GM12873 (cell line): ENCODE measurements around the gene ETHE1.

Experiments
- CTCF ChIP-seq: IDR thresholded peaks from 2 replicates; pipeline ENCODE4 v1.5.1; 2012; ENCODE audit warnings: low read depth, mild to moderate bottlenecking, moderate library complexity, low read length, control low read depth; ENCODE audit not compliant: insufficient read depth; ENCODE audit errors: missing control alignments

The ETHE1 gene

GRCh38 chr19:43538922-43539321 lies 11.9 kb upstream of the ETHE1 start:
- no peak for TF ChIP-seq CTCF

GRCh38 chr19:43534816-43535761 lies 8.1 kb upstream of the ETHE1 start:
- peak; percentile 53 for TF ChIP-seq CTCF

- no peak for TF ChIP-seq CTCF
These were observed 7.4 kb upstream of the ETHE1 start for GRCh38 chr19:43534305-43534815.

- no peak for TF ChIP-seq CTCF
These were observed 6.7 kb upstream of the ETHE1 start for GRCh38 chr19:43533546-43534304.

- TF ChIP-seq CTCF, result no peak
These were observed 6.1 kb upstream of the ETHE1 start, which contains the start of gene ZNF575 for GRCh38 chr19:43532962-43533545. ZNF575 (plus strand) TSS chr19:43533188; CDS start chr19:43534423, 1,235 bp downstream.

- TF ChIP-seq CTCF, result no peak
These were observed 5.6 kb upstream of the ETHE1 start for GRCh38 chr19:43532571-43532961.
